NCI-H510A treated with DMSO at 0.1 percent for 48 hours (cell line): ENCODE results near the gene SPON1.

Source experiments
- DNase-seq: peaks from one replicate; lab custom pipeline; 2025; lab: John Stamatoyannopoulos, UW

Gene SPON1

DNA sequence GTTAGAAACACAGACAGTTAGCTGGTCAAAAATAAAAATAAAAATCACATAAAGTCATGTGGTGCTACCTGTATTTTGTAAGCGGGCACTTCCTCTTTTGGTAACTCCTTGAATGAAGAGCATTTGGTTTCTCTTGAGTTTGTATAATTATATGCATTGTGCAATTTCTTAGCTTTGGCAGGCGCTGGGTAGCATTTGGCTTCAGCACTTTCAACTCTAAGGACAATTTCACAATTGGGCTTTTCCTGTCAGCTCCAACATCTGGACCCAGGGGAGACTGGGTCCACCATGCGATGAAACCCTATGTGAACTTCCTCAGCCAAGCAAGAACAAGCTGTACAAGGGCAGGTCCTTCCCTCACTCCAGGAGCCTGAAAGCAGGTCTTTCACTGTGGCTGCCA, 227.4 kb downstream of the SPON1 start:
- no peak for DNase-seq

DNA sequence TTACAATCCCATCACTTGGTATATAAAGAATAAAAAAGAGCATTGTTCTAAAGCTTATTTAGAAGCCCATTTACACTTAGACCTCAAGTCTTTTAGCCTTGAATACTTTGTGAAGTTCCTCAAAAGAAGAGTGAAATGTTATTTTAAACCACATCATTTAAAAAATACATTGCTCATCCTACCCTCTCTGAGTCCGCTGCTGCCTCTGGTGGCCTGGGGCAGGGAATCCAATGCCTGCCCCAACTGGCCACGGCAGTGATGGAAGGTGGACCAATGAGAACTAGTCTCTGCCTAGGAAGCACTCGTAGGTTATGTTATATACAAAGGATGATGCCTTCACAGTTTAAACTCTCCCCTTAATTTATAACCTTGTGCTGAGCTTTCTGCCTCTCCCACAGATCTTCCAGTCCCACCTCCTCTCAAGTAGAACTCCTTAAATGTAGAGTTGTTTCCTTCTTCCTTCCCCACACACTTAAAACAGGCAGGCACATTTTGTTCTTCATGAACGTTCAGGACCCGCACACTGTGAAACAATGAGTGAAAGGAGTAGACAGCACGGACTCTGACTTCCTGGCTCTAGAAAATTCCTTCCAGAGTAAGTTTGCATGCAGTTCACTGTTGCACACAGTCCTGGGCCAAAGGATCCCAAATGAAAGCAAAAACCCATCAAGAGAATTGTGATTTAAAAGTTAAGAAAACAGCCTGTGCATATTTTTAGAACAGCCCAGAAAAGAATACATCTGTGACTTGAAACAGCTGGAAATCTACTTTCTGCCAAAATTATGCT, 228.7 kb downstream of the SPON1 start:
- no peak for DNase-seq

DNA sequence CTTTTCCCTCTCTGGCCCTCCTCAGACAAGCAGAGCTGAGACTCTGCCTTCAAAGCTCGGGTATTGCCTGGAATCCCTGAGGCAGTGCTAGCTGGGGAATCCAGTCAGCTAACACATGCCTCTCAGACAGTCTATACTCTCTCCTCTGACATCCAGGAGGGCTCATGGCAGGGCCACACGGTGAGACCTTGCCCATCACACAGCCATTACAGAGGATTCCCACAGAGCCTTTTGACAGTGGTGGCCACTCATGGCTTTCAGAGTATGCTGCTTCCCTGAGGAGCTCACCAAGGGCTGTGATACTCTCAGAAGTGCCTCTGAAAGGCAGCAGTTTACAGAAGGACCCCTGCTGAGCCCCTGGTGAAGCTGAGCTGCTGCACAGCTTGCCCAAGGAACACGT, 231.1 kb downstream of the SPON1 start:
- DNase-seq = no peak

DNA sequence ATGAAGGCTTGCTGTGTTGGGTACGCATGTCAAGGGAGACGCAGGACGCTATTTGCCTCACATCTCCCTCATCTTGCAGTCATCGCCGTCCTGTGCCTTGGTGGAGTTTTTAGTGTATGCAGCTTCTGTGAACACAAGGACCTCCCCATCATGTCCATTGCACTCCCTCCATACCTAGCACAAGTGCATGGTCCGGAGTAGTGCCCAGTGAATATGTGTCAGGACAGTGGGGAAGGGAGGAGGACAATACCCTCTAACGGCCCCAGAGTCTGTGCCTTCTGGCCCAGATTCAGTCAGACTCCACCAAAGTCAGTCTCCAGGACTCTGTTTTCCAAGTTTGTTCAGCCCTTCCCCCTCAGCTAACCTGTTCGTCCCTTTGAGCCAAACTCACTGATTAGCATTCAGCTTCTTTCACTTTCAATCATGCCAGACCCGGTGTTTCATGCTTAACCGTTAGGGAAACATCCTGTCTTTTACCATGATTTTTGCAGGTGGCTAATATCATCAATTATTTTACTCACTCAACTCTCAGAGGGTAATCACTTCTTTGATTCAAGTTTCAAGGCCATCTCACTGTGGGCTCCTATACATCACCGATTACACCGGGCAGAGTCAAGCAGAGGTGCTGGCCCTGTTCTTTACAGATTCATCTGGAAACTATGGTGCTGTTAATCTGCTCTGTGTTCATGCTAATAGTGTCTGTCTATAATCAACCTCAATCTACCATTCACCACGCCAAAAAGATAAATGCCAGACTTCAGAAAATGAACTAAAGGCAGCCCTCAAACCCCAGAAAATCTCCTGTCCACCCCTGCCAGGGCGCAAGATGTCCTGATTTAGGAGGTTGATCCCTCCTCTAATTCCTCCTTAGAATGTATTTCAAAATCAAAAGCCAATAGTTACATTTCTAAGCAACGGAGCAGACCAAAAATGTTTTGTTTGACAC, 240.0 kb downstream of the SPON1 start:
- DNase-seq = no peak

DNA sequence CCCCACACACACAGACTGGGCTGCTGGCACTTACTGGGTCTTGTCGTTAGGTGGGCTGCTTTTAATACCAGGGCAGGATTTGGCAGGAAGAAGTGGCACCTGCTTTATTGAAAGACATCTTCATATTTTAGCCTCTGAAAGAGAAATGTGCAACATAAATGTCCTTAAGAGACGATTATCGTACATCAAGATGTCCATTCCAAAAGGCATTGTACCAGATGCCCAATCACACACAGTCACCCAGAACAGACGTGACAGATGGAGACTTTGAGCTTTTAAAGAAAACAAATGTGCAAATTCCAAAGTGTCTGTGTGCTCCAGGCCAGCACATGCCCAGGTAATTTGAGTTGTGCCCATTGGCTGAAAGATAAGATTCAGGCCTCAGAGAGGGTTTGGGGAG, 240.8 kb downstream of the SPON1 start:
- DNase-seq = no peak

DNA sequence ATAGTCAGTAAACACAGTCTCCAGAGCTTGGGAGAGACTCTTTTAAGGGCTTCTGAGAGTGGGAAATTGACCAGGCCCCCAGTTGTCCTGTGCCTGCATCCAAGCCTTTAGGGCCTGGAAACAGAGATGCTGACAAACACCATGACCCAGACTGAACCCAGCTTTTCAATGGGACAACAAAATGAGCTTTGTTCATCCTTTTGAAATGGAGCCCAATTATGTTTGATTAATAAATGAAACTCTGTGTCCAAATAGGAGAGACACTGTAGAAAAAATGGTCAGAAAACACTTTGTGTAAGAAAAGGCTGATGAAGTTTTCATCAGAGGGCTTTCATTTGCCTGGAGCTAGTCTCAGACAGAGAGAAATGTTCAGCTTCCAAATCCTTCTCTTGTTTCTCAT, 250.5 kb downstream of the SPON1 start:
- DNase-seq = no peak

DNA sequence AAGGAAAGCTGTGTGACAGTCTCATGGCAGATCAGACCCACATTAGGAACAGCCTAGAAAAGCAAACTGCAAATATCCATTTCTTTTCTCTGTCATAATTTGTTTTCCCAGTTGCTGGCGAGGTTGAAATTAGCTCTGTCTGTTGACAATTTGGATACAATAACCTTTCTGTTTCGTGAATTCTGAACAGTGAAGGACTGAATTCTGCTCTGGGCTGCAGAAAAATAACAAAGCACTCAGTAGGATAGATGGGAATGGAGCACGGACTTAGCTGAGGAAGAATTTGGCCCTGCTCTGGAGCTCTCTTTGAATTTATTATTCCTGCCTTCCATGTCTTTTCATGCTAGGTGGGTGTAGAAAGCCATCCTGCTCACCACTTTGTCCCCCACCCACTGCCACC, 256.2 kb downstream of the SPON1 start:
- no peak for DNase-seq

DNA sequence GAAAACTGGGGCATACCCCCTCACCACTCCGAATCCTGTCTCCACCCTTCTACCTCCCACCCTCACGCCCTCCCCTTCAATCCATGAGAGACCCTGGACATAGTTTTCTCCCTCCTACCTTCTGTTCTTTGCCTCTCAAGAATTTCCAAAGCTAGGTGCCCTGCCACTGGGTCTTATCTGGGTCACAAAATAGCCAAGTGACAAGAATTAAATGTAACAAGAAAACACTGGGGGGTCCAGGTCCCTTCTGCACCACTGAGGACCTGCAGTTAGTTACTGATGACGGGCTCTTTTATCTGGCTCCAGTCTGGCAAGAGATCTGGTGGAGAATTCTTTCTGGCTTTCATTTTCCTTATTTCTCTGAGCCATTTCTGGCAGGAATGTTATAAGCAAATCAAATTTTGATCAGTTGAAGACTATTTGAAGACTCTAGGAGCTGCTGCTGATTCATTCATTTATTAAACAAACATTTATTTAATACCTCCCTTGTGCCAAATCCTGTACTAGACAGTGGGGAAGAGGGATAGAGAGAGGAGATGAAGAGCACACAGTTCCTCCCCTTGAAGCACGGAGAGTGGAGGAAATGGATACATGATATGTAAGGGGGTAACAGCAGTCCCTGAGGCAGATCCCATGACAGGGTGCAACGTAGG, 261.2 kb downstream of the SPON1 start:
- no peak for DNase-seq

DNA sequence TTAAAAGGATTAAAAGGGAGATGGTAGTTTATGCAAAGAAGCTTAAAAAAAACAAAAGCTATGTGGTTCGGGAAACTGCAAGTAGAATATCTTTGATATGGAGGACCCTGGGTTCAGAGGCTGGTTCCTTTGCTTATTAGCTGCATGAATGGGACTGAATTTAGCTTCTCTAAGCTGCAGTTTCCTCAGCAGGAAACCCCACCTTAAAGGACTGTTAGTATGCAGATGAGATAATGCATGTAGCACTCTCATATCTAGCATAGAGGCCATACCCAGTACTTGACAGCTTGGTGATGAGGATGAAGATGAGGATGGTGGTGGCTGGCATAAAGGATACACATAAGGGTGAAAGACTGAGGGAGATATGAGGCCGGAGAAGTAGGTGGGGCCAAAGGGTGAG, 261.9 kb downstream of the SPON1 start:
- no peak for DNase-seq

DNA sequence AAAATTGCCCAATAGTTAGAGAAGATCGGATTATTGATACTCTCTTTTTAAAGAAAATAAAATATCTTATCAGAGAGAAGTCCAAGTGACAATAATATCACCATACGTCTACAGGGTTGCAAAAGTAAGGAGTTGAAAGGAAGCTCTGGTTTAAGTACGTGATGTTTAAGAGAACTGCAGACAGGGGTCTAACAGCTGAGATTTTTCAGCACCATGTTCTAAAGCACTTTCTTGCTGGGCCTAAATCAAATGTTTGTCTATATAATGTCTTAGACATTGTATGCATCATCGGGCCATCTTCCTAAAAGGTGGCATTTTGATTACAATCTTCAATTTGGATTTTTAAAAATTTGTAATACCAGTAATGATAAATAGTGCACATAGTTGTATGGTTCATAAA, 263.1 kb downstream of the SPON1 start:
- DNase-seq = no peak

DNA sequence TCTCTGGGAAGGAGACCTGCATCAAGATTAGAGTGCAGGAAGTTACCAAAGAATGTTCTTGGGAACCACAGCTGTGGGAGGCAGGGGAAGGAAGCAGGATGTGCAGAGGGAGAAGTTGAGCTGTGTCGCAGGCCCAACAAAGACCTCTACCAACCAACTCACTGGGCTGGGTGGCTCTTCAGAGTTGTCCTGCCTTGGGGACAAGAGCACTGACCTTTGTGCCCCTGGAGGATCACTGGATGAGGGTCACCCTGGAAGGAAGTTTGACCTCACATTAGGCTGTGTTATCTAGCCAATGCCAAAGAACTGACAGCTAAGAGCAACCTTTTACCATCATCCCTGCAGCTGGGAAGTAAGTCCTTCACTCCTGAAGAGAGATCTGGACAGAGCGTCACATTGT, 265.8 kb downstream of the SPON1 start:
- no peak for DNase-seq

DNA sequence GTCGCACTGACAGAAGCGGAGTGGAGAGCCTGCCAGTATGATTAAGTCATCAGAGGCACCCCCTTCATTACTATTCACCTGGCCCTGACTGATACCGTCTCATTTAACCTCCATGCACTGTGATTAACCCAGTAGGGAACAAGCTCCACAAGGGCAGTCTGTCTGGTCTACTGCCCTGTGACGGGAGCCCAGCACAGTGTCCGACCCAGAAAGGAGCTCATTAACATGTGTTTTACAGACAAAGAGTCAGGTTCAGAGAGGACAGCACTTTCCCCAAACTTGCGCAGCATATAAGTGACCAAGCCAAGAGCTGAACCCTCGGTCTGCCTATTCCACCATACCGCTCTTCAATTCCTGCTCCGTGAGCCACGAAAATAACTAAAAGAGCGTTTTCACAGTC, 266.9 kb downstream of the SPON1 start:
- DNase-seq = no peak

DNA sequence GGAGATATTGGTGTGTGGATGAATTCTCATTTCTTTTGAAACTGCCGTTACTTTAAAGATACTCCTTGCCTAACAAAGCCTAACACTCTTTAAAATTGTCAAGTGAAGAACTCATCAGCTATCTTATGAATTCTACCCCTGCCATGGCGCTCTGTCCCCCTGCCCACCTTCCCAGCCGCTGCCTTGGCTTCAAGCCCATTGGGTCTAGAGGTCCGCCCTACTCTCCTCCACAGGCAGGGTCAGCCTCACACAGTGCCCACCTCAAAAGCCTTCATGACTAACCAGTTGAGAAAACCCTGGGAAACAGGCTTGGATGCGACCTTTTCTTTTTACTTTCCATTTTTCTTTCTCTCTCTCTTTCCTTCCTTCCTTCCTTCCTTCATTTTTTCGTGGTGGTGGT, 267.9 kb downstream of the SPON1 start:
- no peak for DNase-seq

DNA sequence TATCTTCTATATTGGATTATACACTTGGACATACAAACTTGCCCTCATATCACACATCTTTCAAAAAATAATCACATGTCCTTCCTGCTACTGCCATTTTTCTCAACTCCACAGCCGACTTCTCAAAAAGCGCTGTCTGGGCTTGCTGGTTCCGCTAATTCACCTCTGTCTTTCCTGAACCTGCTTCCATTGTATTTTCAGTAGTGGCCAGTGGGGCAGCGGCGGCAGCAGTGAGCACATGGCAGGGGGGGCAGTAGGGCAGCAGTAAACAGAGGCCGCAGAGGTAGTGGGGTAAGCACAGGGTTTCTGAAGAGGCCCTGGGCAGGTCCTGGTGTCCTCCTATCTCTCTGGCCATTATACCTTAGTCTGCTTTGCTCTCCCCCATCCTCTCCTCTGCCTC, 270.1 kb downstream of the SPON1 start:
- no peak for DNase-seq

DNA sequence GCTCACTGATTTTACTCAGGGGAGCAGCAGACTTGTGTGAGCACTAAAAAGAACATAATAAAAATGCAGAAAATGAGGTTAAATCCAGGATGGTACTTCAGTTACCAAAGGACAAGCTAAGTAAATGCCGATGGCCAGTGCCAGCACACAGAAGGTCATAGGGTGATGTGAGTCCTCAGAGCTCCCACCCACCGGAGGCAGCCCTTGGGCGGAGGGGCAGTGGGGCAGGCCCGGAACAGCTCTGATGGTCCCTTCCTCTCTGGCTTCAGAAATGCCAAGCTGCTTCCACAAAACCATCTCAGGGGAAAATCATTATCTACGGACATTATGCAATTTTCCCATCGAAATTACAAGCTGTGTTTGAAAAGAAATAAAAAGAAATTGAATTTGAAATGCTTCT, 271.9 kb downstream of the SPON1 start:
- no peak for DNase-seq

DNA sequence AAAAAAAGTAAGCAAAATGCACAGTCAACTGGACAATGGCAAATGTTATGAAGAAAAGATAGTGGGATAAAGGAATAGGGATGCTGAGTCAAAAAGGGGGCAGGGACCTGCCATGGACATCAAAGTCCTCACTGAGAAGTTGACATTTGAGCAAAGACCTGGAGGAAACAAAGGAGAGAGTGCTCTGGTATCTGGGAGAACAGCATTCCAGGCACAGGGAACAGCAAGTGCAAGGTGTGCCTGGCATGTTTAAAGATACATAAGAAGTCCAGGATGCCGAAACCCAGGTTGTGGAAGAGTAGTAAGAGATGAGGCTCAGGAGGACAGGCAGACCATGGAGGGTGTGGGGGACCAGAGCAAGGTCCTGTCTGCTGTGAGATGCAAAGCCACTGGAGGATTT, 273.2 kb downstream of the SPON1 start:
- DNase-seq = no peak

DNA sequence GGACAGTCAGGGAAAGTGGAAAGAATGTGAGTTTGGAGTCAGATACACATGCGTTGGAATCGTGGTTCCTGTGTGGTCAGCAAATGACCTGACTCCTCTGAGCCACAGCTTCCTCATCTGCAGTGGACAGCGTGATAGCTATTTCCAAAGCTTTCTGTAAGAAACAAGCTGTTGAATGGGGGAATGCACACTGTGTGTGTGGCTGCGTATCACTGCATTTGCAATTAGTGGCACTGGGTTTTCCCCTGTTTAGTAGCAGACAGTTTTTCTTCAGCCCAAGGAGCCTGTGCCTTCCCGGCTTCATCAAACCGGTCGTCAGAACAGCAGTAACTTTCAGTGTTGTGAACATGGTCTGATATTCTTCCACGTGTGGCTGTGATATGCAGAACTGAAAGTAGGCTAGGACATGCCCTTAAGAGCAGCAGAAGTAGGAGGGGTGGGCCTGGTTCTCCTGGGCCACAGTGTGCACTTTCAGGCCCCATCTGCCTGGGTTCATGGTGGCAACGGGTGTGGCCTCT, 275.0 kb downstream of the SPON1 start:
- no peak for DNase-seq

DNA sequence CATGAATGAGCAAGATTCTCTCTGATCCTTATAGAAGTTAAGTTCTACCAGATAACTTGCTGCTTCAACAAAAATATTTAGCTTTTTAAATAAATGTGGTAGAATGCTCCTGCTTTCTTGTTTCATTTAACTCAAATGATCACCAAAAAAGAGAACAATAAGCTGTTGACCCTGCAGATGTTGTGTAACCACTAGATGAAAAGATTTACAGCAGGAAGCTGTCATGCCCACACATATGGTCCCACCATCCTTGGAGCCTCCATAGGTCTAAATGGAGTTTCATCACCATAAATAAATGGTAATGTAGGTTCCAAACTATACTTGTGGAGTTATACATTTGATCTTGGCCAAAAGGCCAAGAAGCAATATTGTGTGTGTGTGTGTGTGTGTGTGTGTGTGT, 277.7 kb downstream of the SPON1 start:
- DNase-seq = no peak

DNA sequence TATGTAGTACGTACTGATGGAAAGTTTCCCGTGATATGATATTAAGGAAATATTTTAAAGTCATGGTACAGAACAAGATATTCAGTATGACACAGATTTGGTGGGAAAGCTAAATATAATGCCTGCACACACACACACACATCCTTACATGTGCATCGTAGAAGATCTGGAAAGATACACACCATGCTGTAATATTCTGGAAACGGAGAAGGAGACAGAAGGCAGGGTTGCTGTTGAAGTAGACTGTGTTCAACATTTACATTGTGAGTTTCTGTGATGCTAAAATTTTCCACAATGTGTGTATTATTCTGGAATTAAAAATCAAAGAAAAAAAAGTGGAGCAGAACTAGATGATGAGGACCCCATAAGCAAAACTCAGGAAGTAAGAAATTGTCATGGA, 278.4 kb downstream of the SPON1 start:
- DNase-seq = no peak

DNA sequence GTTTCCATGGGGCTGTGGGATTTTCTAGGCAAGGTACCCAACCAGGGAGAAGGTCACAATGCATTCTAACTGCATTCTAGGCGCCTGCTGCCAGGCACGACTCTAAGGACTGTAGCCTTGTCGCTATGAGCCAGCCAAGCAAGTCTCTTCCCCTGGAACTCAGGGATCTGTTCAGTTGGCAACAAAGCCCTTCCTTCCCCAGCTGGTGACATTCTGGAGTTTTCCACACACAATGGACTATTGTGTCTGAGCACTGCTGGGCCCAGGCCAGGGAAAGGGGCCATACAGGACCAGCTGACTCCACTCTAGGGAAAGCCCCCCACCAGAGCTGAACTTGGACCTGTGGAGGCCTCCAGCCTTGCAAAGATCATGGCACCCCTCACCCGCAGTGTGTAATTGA, 279.7 kb downstream of the SPON1 start:
- DNase-seq = no peak

DNA sequence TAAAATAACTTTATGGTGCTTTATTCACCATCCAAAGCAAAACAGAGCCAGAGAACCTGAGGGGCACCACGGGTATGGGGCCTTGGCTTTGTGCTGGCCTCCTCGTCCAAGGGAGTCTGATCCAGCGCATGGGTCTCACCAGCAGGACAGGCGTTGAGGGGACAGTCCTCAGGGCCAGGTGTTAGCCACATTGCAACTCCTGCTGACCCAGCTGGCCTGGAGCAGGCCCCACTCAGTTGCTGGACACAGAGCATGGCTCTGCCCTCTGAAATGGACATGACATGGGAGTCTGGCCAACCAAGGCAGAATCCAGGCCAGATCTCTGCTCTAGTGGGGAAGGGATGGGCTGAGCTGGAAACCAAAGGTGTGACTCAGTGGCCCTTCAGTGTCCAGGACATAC, 280.2 kb downstream of the SPON1 start:
- DNase-seq = no peak

DNA sequence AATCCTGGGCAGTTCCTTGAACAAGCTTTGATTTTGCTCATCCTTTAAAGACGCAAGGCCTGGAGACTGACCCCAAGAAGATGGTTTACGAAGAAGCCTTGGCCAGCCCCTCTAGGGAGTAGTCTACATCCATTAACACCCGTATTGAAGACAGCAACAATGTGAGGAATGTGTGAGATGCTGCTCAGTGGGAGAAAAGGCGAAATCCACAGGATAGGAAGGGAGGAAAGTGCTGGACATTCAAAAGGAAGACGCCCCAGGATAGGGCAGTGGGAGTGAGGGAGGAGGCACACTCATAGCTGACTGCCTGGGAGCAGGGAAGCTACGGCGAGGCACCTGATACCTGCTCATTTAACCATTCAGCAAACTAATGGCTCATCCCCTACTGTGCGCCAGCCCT, 282.4 kb downstream of the SPON1 start:
- no peak for DNase-seq

DNA sequence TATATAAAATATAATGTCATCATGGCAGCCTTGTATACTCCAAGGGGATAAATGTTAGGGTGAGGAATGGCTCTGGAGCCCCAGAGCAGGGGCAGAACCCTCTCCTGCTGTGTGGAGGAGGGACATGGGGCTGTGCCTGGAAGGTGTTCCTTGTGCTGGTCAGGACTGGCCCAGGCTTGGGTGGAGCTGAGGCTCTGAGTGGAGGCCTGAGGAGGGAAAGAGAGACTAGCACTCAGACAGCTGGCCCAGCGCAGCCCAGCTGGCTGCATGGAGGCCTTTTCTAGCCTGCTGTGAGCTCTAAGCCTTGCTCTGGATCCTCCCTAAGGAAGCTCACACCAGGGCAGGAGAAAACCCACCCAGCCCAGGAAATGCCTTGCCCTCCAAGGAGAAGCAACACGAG, 282.9 kb downstream of the SPON1 start:
- no peak for DNase-seq
